ENCODE results near the gene RASL11A.

DNA sequence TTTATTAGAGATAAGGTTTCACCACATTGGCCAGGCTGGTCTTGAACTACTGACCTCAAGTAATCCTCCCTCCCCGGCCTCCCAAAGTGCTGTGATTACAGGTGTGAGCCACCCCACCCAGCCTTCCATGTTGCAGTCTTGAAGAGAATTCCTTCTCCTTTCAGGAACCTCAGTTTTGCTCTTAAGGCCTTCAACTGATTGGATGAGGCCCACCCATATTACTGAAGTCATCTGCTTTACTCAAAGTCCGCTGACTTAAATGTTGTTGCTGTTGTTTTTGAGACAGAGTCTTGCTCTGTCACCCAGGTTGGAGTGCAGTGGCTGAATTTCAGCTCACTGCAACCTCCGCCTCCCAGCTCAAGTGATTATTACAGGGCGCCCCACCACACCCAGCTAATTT, 33.5 kb downstream of the RASL11A start:
- TF ChIP-seq, protein P1, sequence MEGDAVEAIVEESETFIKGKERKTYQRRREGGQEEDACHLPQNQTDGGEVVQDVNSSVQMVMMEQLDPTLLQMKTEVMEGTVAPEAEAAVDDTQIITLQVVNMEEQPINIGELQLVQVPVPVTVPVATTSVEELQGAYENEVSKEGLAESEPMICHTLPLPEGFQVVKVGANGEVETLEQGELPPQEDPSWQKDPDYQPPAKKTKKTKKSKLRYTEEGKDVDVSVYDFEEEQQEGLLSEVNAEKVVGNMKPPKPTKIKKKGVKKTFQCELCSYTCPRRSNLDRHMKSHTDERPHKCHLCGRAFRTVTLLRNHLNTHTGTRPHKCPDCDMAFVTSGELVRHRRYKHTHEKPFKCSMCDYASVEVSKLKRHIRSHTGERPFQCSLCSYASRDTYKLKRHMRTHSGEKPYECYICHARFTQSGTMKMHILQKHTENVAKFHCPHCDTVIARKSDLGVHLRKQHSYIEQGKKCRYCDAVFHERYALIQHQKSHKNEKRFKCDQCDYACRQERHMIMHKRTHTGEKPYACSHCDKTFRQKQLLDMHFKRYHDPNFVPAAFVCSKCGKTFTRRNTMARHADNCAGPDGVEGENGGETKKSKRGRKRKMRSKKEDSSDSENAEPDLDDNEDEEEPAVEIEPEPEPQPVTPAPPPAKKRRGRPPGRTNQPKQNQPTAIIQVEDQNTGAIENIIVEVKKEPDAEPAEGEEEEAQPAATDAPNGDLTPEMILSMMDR (IDR thresholded peaks at IDR 0.05) = no peak
- no peak for TF ChIP-seq POLR2AphosphoS5 (IDR thresholded peaks at IDR 0.05)
- TF ChIP-seq POLR2A (IDR thresholded peaks at IDR 0.05) = no peak
- no peak for TF ChIP-seq EP300 (IDR thresholded peaks at IDR 0.05)

Measured in stomach (tissue), 4 donors.